ENCODE results near the gene TSPAN18.
A peak's percentile ranks its signal among the peaks of the same experiment; 100 is the strongest.

The TSPAN18 gene

GRCh38 chr11:44777209-44778194 is 50.7 kb downstream of the TSPAN18 start:
- DNase-seq (no peak), ATAC-seq (no peak)

- ATAC-seq (no peak), DNase-seq (no peak)
Observed at GRCh38 chr11:44778195-44779100, 51.7 kb downstream of the TSPAN18 start.

GRCh38 chr11:44779736-44780520 is 53.2 kb downstream of the TSPAN18 start:
- DNase-seq (no peak), ATAC-seq (no peak)

- ATAC-seq = no peak
- DNase-seq = no peak
Observed at GRCh38 chr11:44780940-44781631, 54.3 kb downstream of the TSPAN18 start.

- ATAC-seq = no peak
- no peak for DNase-seq
Observed at GRCh38 chr11:44781655-44782054, 54.9 kb downstream of the TSPAN18 start.

GRCh38 chr11:44782478-44782877 is 55.7 kb downstream of the TSPAN18 start:
- ATAC-seq = no peak
- no peak for DNase-seq

GRCh38 chr11:44784436-44784760 is 57.6 kb downstream of the TSPAN18 start:
- DNase-seq = no peak
- no peak for ATAC-seq

GRCh38 chr11:44784851-44785250 is 58.1 kb downstream of the TSPAN18 start:
- DNase-seq (no peak), ATAC-seq (no peak)

GRCh38 chr11:44785856-44786607 is 59.3 kb downstream of the TSPAN18 start:
- peak; percentile 52 for ATAC-seq
- peak; percentile 10 for DNase-seq

- no peak for DNase-seq
- no peak for ATAC-seq
Observed at GRCh38 chr11:44787070-44787469, 60.3 kb downstream of the TSPAN18 start.

GRCh38 chr11:44787981-44788380 is 61.2 kb downstream of the TSPAN18 start:
- no peak for ATAC-seq

GRCh38 chr11:44788536-44789261 is 61.9 kb downstream of the TSPAN18 start:
- ATAC-seq (no peak), DNase-seq (no peak)

More at GRCh38 chr11:44787981-44788380, 61.2 kb downstream of the TSPAN18 start:
- DNase-seq = no peak

- no peak for DNase-seq
- no peak for ATAC-seq
Observed at GRCh38 chr11:44789496-44789895, 62.7 kb downstream of the TSPAN18 start.

GRCh38 chr11:44790211-44790610 is 63.4 kb downstream of the TSPAN18 start:
- ATAC-seq = no peak
- no peak for DNase-seq

- DNase-seq (no peak), ATAC-seq (no peak)
Observed at GRCh38 chr11:44791316-44791925, 64.7 kb downstream of the TSPAN18 start.

- DNase-seq (no peak), ATAC-seq (no peak)
Observed at GRCh38 chr11:44792171-44792570, 65.4 kb downstream of the TSPAN18 start.

GRCh38 chr11:44793350-44794090 is 66.8 kb downstream of the TSPAN18 start:
- DNase-seq = no peak
- ATAC-seq = no peak

- no peak for ATAC-seq
- DNase-seq = no peak
Observed at GRCh38 chr11:44795803-44796535, 69.2 kb downstream of the TSPAN18 start.

All from stimulated activated naive CD8-positive, alpha-beta T cell treated with anti-CD3 and anti-CD28 coated beads, Interleukin-15, Interleukin-2, amounts not matched to agents 100 U/mL and 50 U/mL, for 24 hours (primary cell).